ENCODE results near the gene TGM2.

TGM2 gene

GRCh38 chr20:38159957-38160756 is 4.9 kb downstream of the TGM2 start:
- Mint-ChIP-seq H3K9me3 (no peaks in the 10 kb centered on the region), H3K4me1 (peaks cover under 1% of the 10 kb centered on the region), H3K27ac (ENCODE audit: low read depth) (no peak overlapping the region), H3K4me3 (no peak overlapping the region), H3K36me3 (ENCODE audit: insufficient read depth) (no peaks in the 10 kb centered on the region), H3K27me3 (peaks cover 24% of the 10 kb centered on the region)
- DNase-seq (ENCODE audit: low spot score in 2 of 2) (no peak), ATAC-seq (replicated peaks; ENCODE audit: extremely low read depth, poor library complexity, severe bottlenecking) (no peak)

GRCh38 chr20:38159566-38159956 is 5.5 kb downstream of the TGM2 start:
- Mint-ChIP-seq H3K36me3 (ENCODE audit: insufficient read depth) (no peaks in the 10 kb centered on the region), H3K27ac (ENCODE audit: low read depth) (no peak overlapping the region), H3K4me1 (no peaks in the 10 kb centered on the region), H3K9me3 (no peaks in the 10 kb centered on the region), H3K27me3 (peaks cover 21% of the 10 kb centered on the region), H3K4me3 (no peak overlapping the region)
- DNase-seq (ENCODE audit: low spot score in 2 of 2) (no peak), ATAC-seq (replicated peaks; ENCODE audit: extremely low read depth, poor library complexity, severe bottlenecking) (no peak)

GRCh38 chr20:38158701-38159351 is 6.2 kb downstream of the TGM2 start:
- Mint-ChIP-seq H3K4me3 (no peak overlapping the region), H3K27ac (ENCODE audit: low read depth) (no peak overlapping the region), H3K9me3 (no peaks in the 10 kb centered on the region), H3K27me3 (peaks cover 20% of the 10 kb centered on the region), H3K36me3 (ENCODE audit: insufficient read depth) (no peaks in the 10 kb centered on the region), H3K4me1 (no peaks in the 10 kb centered on the region)
- ATAC-seq (replicated peaks; ENCODE audit: extremely low read depth, poor library complexity, severe bottlenecking): no peak
- no peak for DNase-seq (ENCODE audit: low spot score in 2 of 2)

DNA sequence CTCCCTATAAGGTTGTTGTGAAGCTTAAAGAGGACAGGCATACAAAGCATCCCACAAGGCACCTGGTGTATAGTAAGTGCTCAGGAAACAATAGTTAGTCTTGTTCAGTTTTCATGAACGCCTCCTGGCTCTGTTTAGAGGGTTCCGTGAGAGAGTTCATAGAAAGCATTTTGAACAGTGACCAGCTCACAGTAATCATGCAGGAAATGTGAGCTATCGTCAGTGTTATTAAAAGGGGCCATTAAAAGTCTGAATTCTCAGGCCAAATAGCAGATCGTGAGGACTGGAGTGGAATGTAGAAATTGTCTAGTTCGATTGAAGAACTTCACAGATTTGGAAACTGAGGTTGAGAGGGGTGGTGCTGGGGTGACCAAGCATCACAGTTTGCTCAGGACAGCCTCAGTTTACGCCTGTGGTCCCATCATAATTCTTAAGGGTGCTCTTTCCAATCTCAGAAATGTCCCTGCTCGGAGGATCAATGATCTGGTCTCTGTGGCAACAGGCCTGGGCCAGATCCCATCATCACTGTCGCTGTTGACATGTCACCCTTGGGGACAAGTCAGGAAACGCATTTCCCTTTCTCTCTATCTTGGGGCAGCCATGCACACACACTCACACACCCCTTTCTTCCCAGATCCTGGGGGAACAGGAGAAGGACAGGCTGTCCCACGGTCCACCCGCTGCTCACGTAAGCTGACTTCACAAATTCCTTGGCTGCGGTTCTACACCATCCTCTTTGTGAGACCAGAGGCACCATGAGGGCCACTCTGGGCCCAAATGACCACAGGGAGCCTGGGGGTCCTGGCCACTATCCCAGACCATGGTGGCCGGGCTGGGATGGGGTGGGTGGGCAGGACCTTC is 7.2 kb downstream of the TGM2 start:
- H3K9me3 Mint-ChIP-seq: no peaks in the 10 kb centered on the region
- H3K27ac Mint-ChIP-seq (ENCODE audit: low read depth): no peak overlapping the region
- no peak overlapping the region for H3K4me3 Mint-ChIP-seq
- H3K4me1 Mint-ChIP-seq: no peaks in the 10 kb centered on the region
- no peaks in the 10 kb centered on the region for H3K36me3 Mint-ChIP-seq (ENCODE audit: insufficient read depth)
- ATAC-seq (replicated peaks; ENCODE audit: extremely low read depth, poor library complexity, severe bottlenecking) (no peak), DNase-seq (ENCODE audit: low spot score in 2 of 2) (no peak)
- peaks cover 10% of the 10 kb centered on the region for H3K27me3 Mint-ChIP-seq

DNA sequence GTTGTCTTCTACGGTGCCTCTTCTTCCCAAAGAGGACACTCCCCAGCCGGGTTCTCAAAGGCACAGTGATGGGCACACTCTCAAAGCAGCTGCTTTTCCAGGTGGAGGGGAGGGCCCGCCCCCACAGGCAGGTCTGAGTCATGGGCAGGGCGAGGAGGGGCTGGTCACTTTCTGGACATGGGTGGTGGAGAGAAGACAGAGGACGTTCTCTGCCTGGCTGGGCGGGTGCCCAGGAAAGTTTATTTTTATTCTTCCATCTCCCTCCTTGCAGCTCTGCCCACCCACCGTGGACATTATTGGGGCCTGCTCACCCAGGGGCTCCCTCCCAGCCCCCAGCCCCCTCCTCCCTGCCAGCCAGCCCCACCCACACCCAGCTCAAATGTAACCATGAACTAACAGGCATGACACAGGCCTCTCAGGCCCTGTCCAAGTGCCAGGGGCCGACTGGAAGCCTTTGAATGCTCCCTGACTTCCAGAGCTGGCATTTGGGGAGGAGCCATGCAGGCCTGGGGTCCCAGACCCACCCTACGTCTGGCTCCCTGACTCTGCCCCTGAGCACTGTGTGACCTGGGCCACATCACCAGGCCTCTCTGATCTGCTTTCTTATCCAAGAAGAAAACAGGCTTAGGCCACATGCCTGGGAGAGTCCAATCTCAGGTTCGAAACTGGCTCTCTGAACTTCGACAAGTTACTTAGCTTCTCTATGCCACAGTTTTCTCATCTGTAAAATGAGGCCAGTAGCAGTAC is 8.0 kb downstream of the TGM2 start:
- no peak for DNase-seq (ENCODE audit: low spot score in 2 of 2)
- Mint-ChIP-seq H3K27ac (ENCODE audit: low read depth) (no peak overlapping the region), H3K4me3 (no peak overlapping the region), H3K4me1 (peaks cover 7% of the 10 kb centered on the region), H3K27me3 (peaks cover 2% of the 10 kb centered on the region), H3K36me3 (ENCODE audit: insufficient read depth) (no peaks in the 10 kb centered on the region), H3K9me3 (no peaks in the 10 kb centered on the region)
- ATAC-seq (replicated peaks; ENCODE audit: extremely low read depth, poor library complexity, severe bottlenecking): no peak

- no peak overlapping the region for H3K27ac Mint-ChIP-seq (ENCODE audit: low read depth)
- no peaks in the 10 kb centered on the region for H3K9me3 Mint-ChIP-seq
- no peak overlapping the region for H3K4me3 Mint-ChIP-seq
- no peak for ATAC-seq (replicated peaks; ENCODE audit: extremely low read depth, poor library complexity, severe bottlenecking)
- no peaks in the 10 kb centered on the region for H3K27me3 Mint-ChIP-seq
- no peak for DNase-seq (ENCODE audit: low spot score in 2 of 2)
- no peaks in the 10 kb centered on the region for H3K36me3 Mint-ChIP-seq (ENCODE audit: insufficient read depth)
- H3K4me1 Mint-ChIP-seq: peaks cover 7% of the 10 kb centered on the region
Measured at GRCh38 chr20:38156280-38156679, 8.8 kb downstream of the TGM2 start.

DNA sequence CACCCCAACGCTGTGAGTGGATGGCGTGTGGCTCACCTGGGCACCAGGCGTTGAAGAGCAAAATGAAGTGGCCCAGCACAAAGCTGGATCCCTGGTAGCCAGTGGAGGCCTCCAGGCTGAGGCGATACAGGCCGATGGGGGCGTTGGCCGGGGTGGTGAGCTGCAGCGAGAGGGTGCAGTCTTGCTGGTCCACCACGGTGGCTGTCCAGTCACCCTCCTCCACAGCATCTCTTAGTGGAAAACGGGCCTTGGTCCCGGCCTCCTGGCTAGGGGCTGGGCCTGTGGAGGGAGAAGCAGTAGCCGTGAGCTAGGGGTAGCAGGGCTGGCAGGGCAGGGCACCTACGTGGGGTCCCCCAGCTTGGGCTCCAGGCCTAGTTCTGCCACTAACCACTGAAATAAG is 9.3 kb downstream of the TGM2 start:
- no peak overlapping the region for H3K4me3 Mint-ChIP-seq
- peaks cover 7% of the 10 kb centered on the region for H3K4me1 Mint-ChIP-seq
- no peak overlapping the region for H3K27ac Mint-ChIP-seq (ENCODE audit: low read depth)
- H3K27me3 Mint-ChIP-seq: no peaks in the 10 kb centered on the region
- H3K9me3 Mint-ChIP-seq: no peaks in the 10 kb centered on the region
- H3K36me3 Mint-ChIP-seq (ENCODE audit: insufficient read depth): no peaks in the 10 kb centered on the region
- DNase-seq (ENCODE audit: low spot score in 2 of 2) (no peak), ATAC-seq (replicated peaks; ENCODE audit: extremely low read depth, poor library complexity, severe bottlenecking) (no peak)

DNA sequence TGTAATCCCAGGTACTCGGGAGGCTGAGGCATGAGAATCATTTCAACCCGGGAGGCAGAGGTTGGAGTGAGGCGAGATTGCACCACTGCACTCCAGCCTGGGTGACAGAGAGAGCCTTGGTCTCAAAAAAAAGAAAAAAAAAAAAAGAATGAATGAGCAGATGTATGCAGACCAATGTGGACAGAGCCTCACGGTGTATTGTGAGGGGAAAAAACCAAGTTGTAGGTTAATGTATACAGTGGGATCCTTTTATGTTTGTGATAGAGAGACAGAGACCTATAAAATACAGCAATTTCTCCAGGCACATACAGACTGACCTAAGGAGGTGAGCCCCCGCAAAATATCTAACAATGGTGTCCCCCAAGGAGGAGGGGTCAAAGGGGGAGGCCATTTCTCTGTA is 11.7 kb downstream of the TGM2 start:
- H3K27me3 Mint-ChIP-seq: peaks cover 10% of the 10 kb centered on the region
- peaks cover 7% of the 10 kb centered on the region for H3K4me1 Mint-ChIP-seq
- H3K9me3 Mint-ChIP-seq: no peaks in the 10 kb centered on the region
- H3K4me3 Mint-ChIP-seq: no peak overlapping the region
- H3K27ac Mint-ChIP-seq (ENCODE audit: low read depth): no peak overlapping the region
- no peaks in the 10 kb centered on the region for H3K36me3 Mint-ChIP-seq (ENCODE audit: insufficient read depth)
- no peak for ATAC-seq (replicated peaks; ENCODE audit: extremely low read depth, poor library complexity, severe bottlenecking)
- no peak for DNase-seq (ENCODE audit: low spot score in 2 of 2)

DNA sequence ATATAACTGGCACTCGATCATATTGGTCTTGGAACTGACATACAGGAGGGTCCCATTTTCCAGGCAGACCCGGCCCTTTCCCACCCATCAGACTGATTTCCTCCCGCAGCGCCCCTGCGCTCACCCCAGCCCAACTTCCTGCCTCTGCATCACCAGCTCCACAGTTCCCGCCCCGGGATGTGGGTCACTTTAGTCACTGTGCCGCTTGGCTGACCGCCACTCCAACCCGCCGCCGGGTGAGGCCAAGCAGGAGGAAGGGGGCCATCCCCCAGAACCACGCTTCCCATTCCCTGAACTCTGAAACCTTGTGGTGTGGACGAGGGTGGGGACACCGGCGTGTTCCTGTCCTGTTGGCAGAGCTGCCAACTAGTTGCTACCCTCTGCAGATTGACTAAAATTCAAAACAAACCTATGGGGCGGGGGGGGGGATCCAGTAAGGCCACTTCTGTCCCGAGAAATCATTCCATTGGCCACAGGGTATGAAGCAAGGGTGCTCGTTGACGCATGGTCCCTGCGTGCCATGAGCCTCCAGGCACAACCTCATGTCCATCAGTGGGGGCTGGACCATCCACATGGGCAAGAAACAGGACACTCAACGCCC is 12.3 kb downstream of the TGM2 start:
- H3K4me3 Mint-ChIP-seq: no peak overlapping the region
- H3K4me1 Mint-ChIP-seq: peaks cover 7% of the 10 kb centered on the region
- H3K27ac Mint-ChIP-seq (ENCODE audit: low read depth): peak overlapping the region; percentile 35
- peaks cover 16% of the 10 kb centered on the region for H3K27me3 Mint-ChIP-seq
- ATAC-seq (replicated peaks; ENCODE audit: extremely low read depth, poor library complexity, severe bottlenecking) (peak; percentile 24), DNase-seq (ENCODE audit: low spot score in 2 of 2) (no peak)
- H3K9me3 Mint-ChIP-seq: no peaks in the 10 kb centered on the region
- H3K36me3 Mint-ChIP-seq (ENCODE audit: insufficient read depth): no peaks in the 10 kb centered on the region

DNA sequence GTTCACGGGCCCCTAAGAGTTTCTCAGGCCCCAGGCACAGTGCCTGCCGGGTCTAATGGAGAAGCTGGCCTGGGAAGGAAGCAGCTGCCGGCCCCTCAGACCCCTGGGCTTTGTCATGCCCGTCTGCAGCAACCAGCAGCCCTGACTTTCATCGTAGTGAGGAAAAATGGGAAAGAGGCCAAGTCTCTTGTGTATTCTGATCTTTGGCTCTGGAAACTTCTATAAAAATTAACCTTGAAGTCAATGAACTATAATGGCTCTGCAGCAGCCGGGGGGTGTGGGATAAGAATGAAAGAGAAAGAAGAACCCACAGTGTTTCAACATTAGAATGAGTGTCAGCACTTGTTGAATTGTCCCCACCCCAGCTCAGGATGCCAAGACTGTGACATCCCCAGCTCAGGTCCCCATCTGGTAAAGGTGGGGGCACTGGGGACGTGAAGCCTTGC is 12.9 kb downstream of the TGM2 start:
- DNase-seq (ENCODE audit: low spot score in 2 of 2): no peak
- peak overlapping the region; percentile 35 for H3K27ac Mint-ChIP-seq (ENCODE audit: low read depth)
- ATAC-seq (replicated peaks; ENCODE audit: extremely low read depth, poor library complexity, severe bottlenecking): peak; percentile 36
- no peaks in the 10 kb centered on the region for H3K36me3 Mint-ChIP-seq (ENCODE audit: insufficient read depth)
- H3K4me1 Mint-ChIP-seq: peaks cover 7% of the 10 kb centered on the region
- H3K4me3 Mint-ChIP-seq: no peak overlapping the region
- H3K27me3 Mint-ChIP-seq: peaks cover 21% of the 10 kb centered on the region
- H3K9me3 Mint-ChIP-seq: no peaks in the 10 kb centered on the region

DNA sequence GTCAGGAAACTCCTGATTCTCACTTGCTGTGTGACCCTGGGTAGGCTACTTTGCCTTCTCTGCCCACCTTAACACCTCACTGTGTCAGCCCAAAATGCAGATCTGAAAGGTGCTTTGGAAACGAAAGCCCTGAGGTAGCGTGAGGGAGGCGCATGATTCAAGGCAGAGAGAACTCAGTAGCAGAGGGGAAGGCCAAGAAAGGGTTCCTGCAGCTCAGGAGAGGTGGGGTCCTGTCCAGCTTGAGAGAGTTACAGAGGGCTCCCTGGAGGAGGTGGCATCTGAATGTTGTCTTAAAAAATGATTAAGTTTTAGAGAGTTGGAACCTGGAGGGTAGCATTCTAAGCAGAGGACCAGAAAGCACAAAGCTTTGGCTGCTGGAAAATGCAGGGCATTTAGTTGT is 13.6 kb downstream of the TGM2 start:
- H3K4me1 Mint-ChIP-seq: peaks cover 7% of the 10 kb centered on the region
- no peak for DNase-seq (ENCODE audit: low spot score in 2 of 2)
- H3K9me3 Mint-ChIP-seq: no peaks in the 10 kb centered on the region
- peaks cover 24% of the 10 kb centered on the region for H3K27me3 Mint-ChIP-seq
- no peaks in the 10 kb centered on the region for H3K36me3 Mint-ChIP-seq (ENCODE audit: insufficient read depth)
- ATAC-seq (replicated peaks; ENCODE audit: extremely low read depth, poor library complexity, severe bottlenecking): no peak
- H3K4me3 Mint-ChIP-seq: no peak overlapping the region
- H3K27ac Mint-ChIP-seq (ENCODE audit: low read depth): no peak overlapping the region
